ENCODE data around the gene RPL36AL.

DNA sequence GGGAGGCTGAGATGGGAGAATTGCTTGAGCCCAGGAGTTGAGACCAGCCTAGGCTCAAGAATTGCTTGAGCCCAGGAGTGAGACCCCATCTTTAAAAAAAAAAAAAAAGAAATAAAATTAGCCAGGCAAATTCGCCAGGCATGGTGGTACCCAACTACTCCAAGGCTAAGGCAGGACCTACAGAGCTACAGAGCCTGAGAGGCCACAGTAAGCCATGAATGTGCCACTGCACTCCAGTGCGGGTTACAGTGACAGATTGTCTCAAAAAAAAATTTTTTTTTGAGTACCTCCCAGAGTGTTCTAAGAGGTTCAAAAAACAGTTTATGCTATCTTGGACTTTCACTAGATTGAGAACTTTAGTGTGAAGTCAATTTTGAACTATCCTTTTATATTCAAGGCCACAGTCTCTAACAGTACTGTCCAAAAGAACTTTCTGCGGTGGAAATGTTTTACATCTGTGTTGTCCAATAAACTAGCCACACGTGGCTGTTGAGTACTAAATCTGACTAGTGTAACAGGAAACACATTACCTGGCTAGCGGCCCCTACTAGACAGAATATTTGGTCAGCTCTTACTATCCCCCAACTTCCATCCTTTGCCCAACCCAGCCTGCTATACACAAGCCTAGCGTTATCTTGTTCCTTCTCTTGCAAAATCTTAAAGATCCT lies 2.4 kb downstream of the RPL36AL start:
- TF ChIP-seq EZH2 (IDR thresholded peaks at IDR 0.05; ENCODE audit: insufficient read depth, poor library complexity, severe bottlenecking) (no peak), EZH2phosphoT487 (IDR thresholded peaks at IDR 0.05; ENCODE audit: insufficient read depth, low read depth) (no peak)

All from GM23248 (cell line).